Neural cell (in vitro differentiated cells): ENCODE results near the gene SYT1. TPM values are rescaled to one million over a fixed set of nuclear protein-coding genes. Genes with fewer than 3 reads are reported as not detected.

Source experiments
- H2AFZ ChIP-seq: fragments of 200-600, 300-800 bp; sonication (generic), shearing (Covaris generic); 2 replicates; pipeline ENCODE4 v1.6.0; 2014; ENCODE audit warnings: low read depth, mild to moderate bottlenecking, antibody characterized with exemption, low read length, moderate library complexity
- H3F3A ChIP-seq: fragments of 200-600 bp; shearing (Covaris generic); 2 replicates; pipeline ENCODE4 v1.6.1; 2016; ENCODE audit warnings: mild to moderate bottlenecking, moderate library complexity, mixed read lengths, antibody characterized with exemption, low read length; ENCODE audit not compliant: insufficient read depth, poor library complexity, severe bottlenecking
- H3K27ac ChIP-seq: fragments of 200-600, 300-800 bp; sonication (generic), shearing (Covaris generic); 2 replicates; pipeline ENCODE4 v1.5.1; 2014; ENCODE audit warnings: mild to moderate bottlenecking, low read length, moderate library complexity
- H3K27me3 ChIP-seq: fragments of 300-800, 200-600 bp; sonication (generic), shearing (Covaris generic); 2 replicates; pipeline ENCODE4 v1.6.0; 2014; ENCODE audit warnings: mild to moderate bottlenecking, low read depth, low read length, moderate library complexity; ENCODE audit not compliant: insufficient read depth
- H3K36me3 ChIP-seq: fragments of 300-800, 200-600 bp; sonication (generic), shearing (Covaris generic); 2 replicates; pipeline ENCODE4 v1.5.1; 2014; ENCODE audit warnings: mild to moderate bottlenecking, antibody characterized with exemption, low read length, moderate library complexity; ENCODE audit not compliant: insufficient read depth
- H3K4me2 ChIP-seq: fragments of 300-800, 200-600 bp; sonication (generic), shearing (Covaris generic); 2 replicates; pipeline ENCODE4 v1.6.0; 2014; ENCODE audit warnings: mild to moderate bottlenecking, low read length
- H3K4me3 ChIP-seq: fragments of 300-800, 200-600 bp; sonication (generic), shearing (Covaris generic); 2 replicates; pipeline ENCODE4 v1.5.1; 2014; ENCODE audit warnings: mild to moderate bottlenecking, low read length, moderate library complexity
- H3K79me2 ChIP-seq: fragments of 200-600 bp; shearing (Covaris generic); replicated peaks from 2 replicates; pipeline ENCODE4 v1.6.0; 2014; ENCODE audit warnings: mild to moderate bottlenecking, low read length, moderate library complexity; ENCODE audit not compliant: insufficient read depth
- H3K9ac ChIP-seq: fragments of 300-800, 200-600 bp; sonication (generic), shearing (Covaris generic); 2 replicates; pipeline ENCODE4 v1.6.1; 2016; ENCODE audit warnings: mild to moderate bottlenecking, low read length, mixed read lengths
- H3K9me2 ChIP-seq: fragments of 200-600 bp; shearing (Covaris generic); 2 replicates; pipeline ENCODE4 v1.6.1; 2016; ENCODE audit warnings: mild to moderate bottlenecking, low read length, mixed read lengths; ENCODE audit not compliant: insufficient read depth
- H3K9me3 ChIP-seq: fragments of 200-600, 300-800 bp; sonication (generic), shearing (Covaris generic); 2 replicates; pipeline ENCODE4 v1.6.1; 2016; ENCODE audit warnings: mild to moderate bottlenecking, mixed run types, low read length, moderate library complexity, mixed read lengths
- H4K20me1 ChIP-seq: fragments of 200-600 bp; shearing (Covaris generic); 2 replicates; pipeline ENCODE4 v1.6.1; 2016; ENCODE audit warnings: mild to moderate bottlenecking, mixed run types; ENCODE audit not compliant: insufficient read depth
- CTCF ChIP-seq: fragments of 450-650 bp; IDR thresholded peaks from 2 replicates; pipeline ENCODE4 v1.5.1; 2014; ENCODE audit warnings: antibody characterized with exemption, mild to moderate bottlenecking, moderate library complexity; ENCODE audit not compliant: poor library complexity, severe bottlenecking
- EP300 ChIP-seq: fragments of 450-650 bp; conservative IDR thresholded peaks from 2 replicates; pipeline ENCODE4 v1.6.1; 2014; ENCODE audit warnings: antibody characterized with exemption, mild to moderate bottlenecking, moderate library complexity; ENCODE audit not compliant: poor library complexity, severe bottlenecking
- EZH2 ChIP-seq: fragments of 200-600, 300-800 bp; shearing (Covaris generic), sonication (generic); IDR thresholded peaks from 2 replicates; pipeline ENCODE4 v1.6.1; 2014; ENCODE audit warnings: antibody characterized with exemption, low read length, borderline replicate concordance, mild to moderate bottlenecking; ENCODE audit not compliant: insufficient read depth, poor library complexity, severe bottlenecking
- MXI1 ChIP-seq: fragments of 450-650 bp; conservative IDR thresholded peaks from 2 replicates; pipeline ENCODE4 v1.6.1; 2014; ENCODE audit warnings: antibody characterized with exemption, mild to moderate bottlenecking; ENCODE audit not compliant: poor library complexity, severe bottlenecking
- RAD21 ChIP-seq: fragments of 450-650 bp; conservative IDR thresholded peaks from 2 replicates; pipeline ENCODE4 v1.6.1; 2014; ENCODE audit warnings: antibody characterized with exemption, mild to moderate bottlenecking, moderate library complexity
- REST ChIP-seq: IDR thresholded peaks from 2 replicates; pipeline ENCODE4 v1.6.1; 2012; ENCODE audit warnings: borderline replicate concordance
- TAF1 ChIP-seq: IDR thresholded peaks from 2 replicates; pipeline ENCODE4 v1.6.1; 2012; ENCODE audit warnings: low read depth
- polyA plus RNA-seq: library from polyadenylated mRNA; depleted of rRNA; stranded (reverse); fragments of >200 nt; gene quantifications from 2 replicates; pipeline ENCODE4 v1.2.3, GENCODE V29; 2014

SYT1 gene
- polyA plus RNA-seq, 1 donor from 2014 or later, result 103 TPM

- Histone ChIP-seq H3K79me2 (no peaks in the 10 kb centered on the region), H3K4me3 (no peak overlapping the region), H3F3A (no peaks in the 10 kb centered on the region), H3K4me2 (no peak overlapping the region), H3K36me3 (no peaks in the 10 kb centered on the region), H3K9me3 (no peaks in the 10 kb centered on the region), H3K27ac (no peak overlapping the region), H3K27me3 (no peaks in the 10 kb centered on the region), H3K9me2 (no peaks in the 10 kb centered on the region), H3K9ac (no peak overlapping the region), H4K20me1 (no peaks in the 10 kb centered on the region), H2AFZ (no peak overlapping the region)
- TF ChIP-seq RAD21, result no peak
- TF ChIP-seq CTCF, result no peak
- TF ChIP-seq EZH2, result no peak
Observed at GRCh38 chr12:79397609-79398008, 533.0 kb downstream of the SYT1 start.

GRCh38 chr12:79400481-79400880, 535.9 kb downstream of the SYT1 start:
- Histone ChIP-seq H3F3A (no peaks in the 10 kb centered on the region), H3K27me3 (no peaks in the 10 kb centered on the region), H3K79me2 (no peaks in the 10 kb centered on the region), H4K20me1 (no peaks in the 10 kb centered on the region), H3K4me3 (no peak overlapping the region), H2AFZ (no peak overlapping the region), H3K9ac (no peak overlapping the region), H3K4me2 (no peak overlapping the region), H3K27ac (no peak overlapping the region), H3K9me3 (no peaks in the 10 kb centered on the region), H3K9me2 (no peaks in the 10 kb centered on the region), H3K36me3 (no peaks in the 10 kb centered on the region)
- TF ChIP-seq REST, result no peak

GRCh38 chr12:79402606-79403005, 538.0 kb downstream of the SYT1 start:
- no peak overlapping the region for H3K27ac ChIP-seq
- no peak overlapping the region for H3K9ac ChIP-seq
- H3K36me3 ChIP-seq, result no peaks in the 10 kb centered on the region
- no peak overlapping the region for H3K4me2 ChIP-seq
- H3K9me3 ChIP-seq, result no peaks in the 10 kb centered on the region
- no peaks in the 10 kb centered on the region for H3K79me2 ChIP-seq
- no peak overlapping the region for H2AFZ ChIP-seq
- no peak overlapping the region for H3K4me3 ChIP-seq
- H3K27me3 ChIP-seq, result no peaks in the 10 kb centered on the region
- no peaks in the 10 kb centered on the region for H4K20me1 ChIP-seq
- TF ChIP-seq MXI1, result no peak
- TF ChIP-seq RAD21, result no peak
- TF ChIP-seq EZH2, result no peak
- no peak for TF ChIP-seq REST
- TF ChIP-seq CTCF, result no peak
- no peak for TF ChIP-seq EP300
- TF ChIP-seq TAF1, result no peak
- no peaks in the 10 kb centered on the region for H3K9me2 ChIP-seq
- no peaks in the 10 kb centered on the region for H3F3A ChIP-seq
